DMS53 (cell line): ENCODE data around the gene GLCE.

ENCODE experiments used
- DNase-seq: peaks from one replicate; lab custom pipeline; 2025; lab: John Stamatoyannopoulos, UW

Gene GLCE

DNA sequence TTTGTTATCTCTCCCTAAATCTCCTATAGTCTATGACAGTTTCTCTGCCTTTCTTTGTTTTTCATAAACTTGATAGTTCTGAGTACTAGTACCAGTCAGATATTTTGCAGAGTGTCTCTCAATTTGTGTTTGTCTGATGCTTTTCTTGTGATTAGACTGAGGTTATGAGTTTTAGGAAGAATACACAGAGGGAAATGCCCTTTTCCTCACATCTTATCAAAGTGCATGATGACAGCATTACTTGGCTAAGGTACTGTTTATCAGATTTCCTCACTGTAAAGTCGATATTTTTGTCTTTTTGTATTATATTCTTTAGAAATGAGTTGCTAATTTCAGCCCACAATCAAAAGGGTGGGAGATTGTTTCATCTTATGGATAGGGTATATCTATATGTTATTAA lies 45.6 kb downstream of the GLCE start:
- DNase-seq, result no peak

- DNase-seq, result no peak
Observed at GRCh38 chr15:69209661-69210060, 49.2 kb downstream of the GLCE start.

DNA sequence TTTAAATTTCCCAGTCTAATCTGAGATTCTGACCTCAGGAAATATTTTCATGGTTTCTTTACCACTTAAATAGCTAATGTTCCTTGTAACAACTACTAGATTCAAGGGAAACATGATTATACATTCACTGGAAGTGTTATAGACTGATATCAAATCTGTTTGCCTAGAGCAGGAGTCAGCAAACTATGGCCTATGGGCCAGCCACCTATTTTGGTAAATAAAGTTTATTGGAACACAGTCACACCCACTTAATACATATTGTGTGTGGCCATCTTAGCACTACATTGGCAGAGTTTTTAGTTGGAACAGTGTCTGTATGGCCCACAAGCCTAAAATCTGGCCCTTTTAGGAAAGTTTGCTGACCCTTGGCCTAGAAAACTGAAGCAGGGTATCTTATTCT lies 50.1 kb downstream of the GLCE start:
- DNase-seq, result no peak

- DNase-seq, result no peak
Observed at GRCh38 chr15:69213786-69214185, 53.4 kb downstream of the GLCE start.

GRCh38 chr15:69215314-69216035 lies 55.0 kb downstream of the GLCE start:
- peak; percentile 41 for DNase-seq

- DNase-seq, result peak; percentile 10
Observed at GRCh38 chr15:69217381-69217780, 56.9 kb downstream of the GLCE start.

- peak; percentile 9 for DNase-seq
Observed at GRCh38 chr15:69219690-69220089, 59.3 kb downstream of the GLCE start.

DNA sequence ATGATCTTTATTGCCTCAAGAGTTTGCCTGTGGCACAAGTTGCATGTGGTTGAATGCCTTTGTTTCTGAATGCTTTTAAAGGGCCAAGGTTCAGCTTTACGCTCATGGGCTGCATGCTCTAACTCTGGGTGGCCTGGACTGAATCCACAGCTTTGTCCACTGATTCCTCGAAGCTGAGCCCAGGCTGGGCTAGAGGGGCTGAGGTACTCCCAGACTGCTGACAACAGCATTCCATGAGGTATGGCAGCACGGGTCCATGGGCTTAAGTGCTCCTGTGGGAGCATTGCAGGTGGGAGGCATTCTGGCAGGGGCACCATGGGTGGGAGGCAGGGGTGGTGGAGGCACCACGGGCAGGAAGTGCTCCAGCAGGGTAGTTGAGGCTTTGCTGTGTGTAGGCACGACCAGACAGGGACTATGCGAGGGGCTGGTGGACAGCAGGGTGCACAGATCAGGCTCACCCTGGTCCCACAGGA lies 61.6 kb downstream of the GLCE start:
- no peak for DNase-seq

DNA sequence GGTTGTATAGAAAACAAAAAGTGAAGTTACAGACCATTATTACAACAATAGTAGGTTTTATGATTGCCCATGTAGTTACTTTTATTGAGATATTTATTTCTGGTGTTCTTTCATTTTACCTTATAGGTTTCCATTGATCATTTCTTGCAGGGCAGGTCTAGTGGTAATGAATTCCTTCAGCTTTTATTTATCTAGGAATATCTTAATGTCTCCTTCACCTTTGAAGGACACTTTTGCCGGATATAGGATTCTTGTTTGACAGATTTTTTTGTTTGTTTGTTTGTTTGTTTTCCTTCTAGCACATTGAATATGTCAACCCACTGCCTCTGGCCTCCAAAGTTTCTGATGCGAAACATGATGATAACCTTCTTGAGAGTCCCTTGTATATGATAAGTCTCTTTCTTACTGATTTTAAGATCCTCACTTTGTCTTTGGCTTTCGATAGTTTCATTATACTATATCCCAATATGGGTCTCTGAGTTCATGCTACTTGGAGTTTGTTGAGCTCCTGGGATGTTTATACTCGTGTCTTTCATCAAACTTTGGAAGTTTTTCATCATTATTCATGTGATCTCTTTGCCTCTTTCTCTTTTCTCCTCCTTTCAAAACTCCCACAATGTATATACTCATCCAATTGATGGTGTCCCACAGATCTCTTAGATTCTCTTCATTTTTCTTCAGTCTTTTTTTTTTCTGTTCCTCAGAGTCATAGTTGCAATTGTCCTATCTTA lies 62.8 kb downstream of the GLCE start:
- no peak for DNase-seq

GRCh38 chr15:69224383-69224782 lies 63.9 kb downstream of the GLCE start:
- DNase-seq, result no peak

GRCh38 chr15:69225355-69226022 lies 65.1 kb downstream of the GLCE start:
- DNase-seq, result peak; percentile 65

GRCh38 chr15:69226023-69226355 lies 65.6 kb downstream of the GLCE start:
- no peak for DNase-seq

DNA sequence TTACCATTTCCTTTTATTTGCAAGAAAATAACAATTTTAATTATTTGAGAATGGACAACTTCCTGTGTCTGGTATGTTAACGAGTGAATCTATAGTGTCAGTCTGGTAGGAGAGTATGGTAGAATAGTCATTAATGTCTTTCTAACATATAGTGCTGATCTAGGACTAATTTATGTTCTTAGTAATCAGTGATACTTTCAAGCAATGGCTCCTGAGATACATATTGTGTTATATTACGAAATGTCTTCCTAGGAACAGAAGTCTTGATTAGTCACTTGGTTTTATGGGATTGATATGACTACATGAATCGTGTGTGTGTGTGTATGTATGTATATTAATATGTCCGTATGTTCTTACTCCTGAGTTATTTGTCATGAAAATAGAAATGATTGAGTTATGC lies 71.7 kb downstream of the GLCE start:
- DNase-seq, result no peak

- no peak for DNase-seq
Observed at GRCh38 chr15:69232765-69233164, 72.3 kb downstream of the GLCE start.

DNA sequence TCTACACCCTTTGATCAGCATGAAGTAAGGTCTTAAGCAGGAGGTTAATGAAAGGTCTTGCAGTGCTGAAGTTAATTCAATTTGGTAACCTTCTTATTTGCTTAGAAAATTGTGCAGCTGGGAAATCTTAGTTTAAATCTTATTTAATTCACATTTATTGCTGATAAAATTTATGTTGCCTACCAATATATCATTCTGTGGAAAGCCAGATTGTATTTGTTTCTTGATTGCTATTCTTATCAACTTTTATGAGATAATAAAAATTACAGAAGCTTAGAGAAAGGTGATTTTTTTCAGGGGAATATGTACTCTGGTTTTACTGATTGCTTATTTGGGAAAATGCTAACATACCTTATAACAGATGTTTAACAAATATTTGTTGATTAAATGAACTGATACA lies 74.2 kb downstream of the GLCE start:
- DNase-seq, result no peak

DNA sequence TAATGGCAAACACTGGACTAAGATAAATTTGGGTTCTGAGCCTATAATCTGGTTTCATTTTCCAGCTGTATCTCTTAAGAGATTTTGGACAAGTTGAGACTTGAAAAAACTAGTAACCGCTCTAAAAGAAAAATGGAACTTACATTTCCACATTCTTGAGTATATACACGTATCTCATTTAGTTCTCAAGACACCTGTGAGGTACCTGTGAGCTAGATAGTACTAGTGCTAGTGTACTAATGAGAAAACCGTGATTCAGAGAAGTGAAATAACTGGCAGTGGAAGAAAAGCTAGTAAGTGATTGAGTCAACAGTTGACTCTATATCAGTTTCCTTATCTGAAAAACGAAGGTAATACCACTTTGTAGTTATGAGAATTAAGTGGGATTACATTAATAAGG lies 76.1 kb downstream of the GLCE start:
- no peak for DNase-seq

- DNase-seq, result no peak
Observed at GRCh38 chr15:69237718-69238117, 77.3 kb downstream of the GLCE start.

DNA sequence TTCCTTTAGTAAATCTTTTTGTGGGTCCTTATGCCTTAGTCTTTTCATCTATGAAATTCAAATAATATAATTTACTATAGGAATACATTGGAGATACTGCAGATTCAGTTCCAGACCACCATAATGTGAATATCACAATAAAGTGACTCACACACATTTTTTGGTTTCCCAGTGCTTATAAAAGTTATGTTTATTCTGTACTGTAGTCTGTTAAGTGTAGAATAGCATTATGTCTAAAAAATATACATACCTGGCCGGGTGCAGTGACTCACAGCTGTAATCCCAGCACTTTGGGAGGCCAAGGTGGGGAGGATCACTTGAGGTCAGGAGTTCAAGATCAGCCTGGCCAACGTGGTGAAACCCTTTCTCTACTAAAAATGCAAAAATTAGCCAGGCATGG lies 84.4 kb downstream of the GLCE start:
- no peak for DNase-seq

DNA sequence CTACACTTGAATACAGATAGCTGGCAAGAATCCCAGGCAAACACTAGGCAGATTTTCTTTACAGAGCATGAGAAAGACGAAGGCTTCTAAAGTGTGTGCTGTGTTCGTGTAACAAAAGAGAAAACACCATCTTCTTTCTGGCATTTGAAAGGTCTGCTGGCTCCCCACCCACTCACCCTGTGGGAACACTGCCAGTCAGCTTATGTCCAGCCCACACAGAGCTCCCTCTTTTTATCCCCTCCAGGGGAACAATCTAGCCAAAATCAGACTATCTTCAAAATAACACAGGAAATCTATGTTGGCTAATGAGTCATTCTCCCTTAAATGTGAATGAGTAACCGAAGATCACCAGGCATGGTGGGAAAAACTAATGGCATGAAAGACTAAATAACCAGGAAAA lies 92.7 kb downstream of the GLCE start:
- peak; percentile 47 for DNase-seq

- peak; percentile 55 for DNase-seq
Observed at GRCh38 chr15:69265347-69265955, 105.0 kb downstream of the GLCE start.

GRCh38 chr15:69271217-69271616 lies 110.8 kb downstream of the GLCE start:
- DNase-seq, result no peak

- DNase-seq, result no peak
Observed at GRCh38 chr15:69272139-69272538, 111.7 kb downstream of the GLCE start.

DNA sequence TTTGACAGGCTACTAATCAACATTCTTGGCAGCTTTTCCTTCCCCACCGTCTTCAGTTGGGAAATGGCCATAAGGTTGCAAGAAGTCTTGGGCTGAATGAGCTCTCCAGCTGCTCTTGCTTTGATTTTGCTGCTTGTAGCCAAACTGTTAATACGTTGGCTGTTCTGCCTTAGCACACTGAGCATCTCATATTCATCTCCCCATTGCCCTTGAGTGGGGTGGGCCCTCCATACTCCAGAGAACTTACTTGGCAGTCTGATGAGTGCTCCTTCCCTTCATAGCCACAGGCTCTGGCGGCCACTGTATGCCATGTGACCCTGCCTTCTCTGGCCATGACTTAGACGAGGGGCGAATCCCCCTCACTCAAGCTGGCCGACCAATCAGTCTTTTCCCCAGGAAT lies 112.5 kb downstream of the GLCE start:
- DNase-seq, result no peak
